ENCODE measurements around the gene SMYD3. TPM values are rescaled to one million over a fixed set of nuclear protein-coding genes. Genes with fewer than 3 reads are reported as not detected.

The SMYD3 gene
- total RNA-seq, 2 donors from 2014 or later: 16.2 to 16.4 TPM

DNA sequence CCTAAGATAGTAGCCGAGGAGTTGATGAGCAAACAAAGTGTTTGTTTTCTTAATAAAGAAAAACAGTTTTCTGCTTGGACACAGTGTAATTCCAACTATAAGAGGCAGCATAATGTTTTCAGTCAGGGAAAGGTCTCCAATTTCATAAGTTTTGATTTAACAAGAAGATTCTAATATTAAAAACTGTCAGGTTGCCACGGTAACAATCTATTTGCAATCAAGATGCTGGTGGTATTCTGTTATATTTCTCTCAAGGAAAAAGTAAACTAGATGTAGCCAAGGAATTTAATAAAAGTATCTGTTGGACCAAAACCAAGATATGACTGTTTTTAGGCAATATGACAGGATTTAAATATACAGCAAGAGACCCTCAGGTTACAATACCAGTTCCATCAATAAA, 211.7 kb downstream of the SMYD3 start:
- H3K9ac ChIP-seq (ENCODE audit: low read depth in 2 of 2, low read length in 2 of 2): no peak overlapping the region
- H3K27ac ChIP-seq: no peak overlapping the region
- intact Hi-C loops (cut with DNase I): no loop called here
- H3K4me1 ChIP-seq: no peaks in the 10 kb centered on the region
- H3K27me3 ChIP-seq: no peaks in the 10 kb centered on the region
- DNase-seq: no peak
- no peaks in the 10 kb centered on the region for H3K9me3 ChIP-seq
- H3K4me3 ChIP-seq: no peak overlapping the region
- TF ChIP-seq, protein P1, sequence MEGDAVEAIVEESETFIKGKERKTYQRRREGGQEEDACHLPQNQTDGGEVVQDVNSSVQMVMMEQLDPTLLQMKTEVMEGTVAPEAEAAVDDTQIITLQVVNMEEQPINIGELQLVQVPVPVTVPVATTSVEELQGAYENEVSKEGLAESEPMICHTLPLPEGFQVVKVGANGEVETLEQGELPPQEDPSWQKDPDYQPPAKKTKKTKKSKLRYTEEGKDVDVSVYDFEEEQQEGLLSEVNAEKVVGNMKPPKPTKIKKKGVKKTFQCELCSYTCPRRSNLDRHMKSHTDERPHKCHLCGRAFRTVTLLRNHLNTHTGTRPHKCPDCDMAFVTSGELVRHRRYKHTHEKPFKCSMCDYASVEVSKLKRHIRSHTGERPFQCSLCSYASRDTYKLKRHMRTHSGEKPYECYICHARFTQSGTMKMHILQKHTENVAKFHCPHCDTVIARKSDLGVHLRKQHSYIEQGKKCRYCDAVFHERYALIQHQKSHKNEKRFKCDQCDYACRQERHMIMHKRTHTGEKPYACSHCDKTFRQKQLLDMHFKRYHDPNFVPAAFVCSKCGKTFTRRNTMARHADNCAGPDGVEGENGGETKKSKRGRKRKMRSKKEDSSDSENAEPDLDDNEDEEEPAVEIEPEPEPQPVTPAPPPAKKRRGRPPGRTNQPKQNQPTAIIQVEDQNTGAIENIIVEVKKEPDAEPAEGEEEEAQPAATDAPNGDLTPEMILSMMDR (IDR thresholded peaks at IDR 0.05): no peak
- H3K36me3 ChIP-seq: no peaks in the 10 kb centered on the region

DNA sequence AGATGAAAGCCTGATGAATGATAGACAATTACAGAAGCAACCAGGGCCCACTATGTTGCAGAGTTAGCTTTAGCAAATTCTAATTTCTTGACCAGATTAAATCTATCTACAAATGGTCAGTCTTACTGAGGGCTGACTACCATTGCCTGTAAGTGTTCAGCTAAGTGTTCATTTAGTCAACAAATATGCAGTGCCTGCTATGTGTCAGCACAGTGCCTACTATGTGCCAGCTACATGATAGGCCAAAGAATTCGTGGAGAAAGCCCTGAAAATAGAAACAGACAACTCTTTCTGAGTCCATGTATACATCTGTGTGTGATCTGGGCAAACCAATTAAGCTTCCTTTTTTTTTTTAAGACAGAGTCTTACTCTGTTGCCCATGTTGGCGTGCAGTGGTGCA, 212.8 kb downstream of the SMYD3 start:
- Histone ChIP-seq H3K9me3 (no peaks in the 10 kb centered on the region), H3K36me3 (no peaks in the 10 kb centered on the region), H3K4me1 (no peaks in the 10 kb centered on the region), H3K4me3 (no peak overlapping the region), H3K27ac (no peak overlapping the region), H3K27me3 (no peaks in the 10 kb centered on the region), H3K9ac (ENCODE audit: low read depth in 2 of 2, low read length in 2 of 2) (no peak overlapping the region)
- no peak for DNase-seq
- TF ChIP-seq, protein P1 (IDR thresholded peaks at IDR 0.05): no peak
- intact Hi-C loops (cut with DNase I): no loop called here

DNA sequence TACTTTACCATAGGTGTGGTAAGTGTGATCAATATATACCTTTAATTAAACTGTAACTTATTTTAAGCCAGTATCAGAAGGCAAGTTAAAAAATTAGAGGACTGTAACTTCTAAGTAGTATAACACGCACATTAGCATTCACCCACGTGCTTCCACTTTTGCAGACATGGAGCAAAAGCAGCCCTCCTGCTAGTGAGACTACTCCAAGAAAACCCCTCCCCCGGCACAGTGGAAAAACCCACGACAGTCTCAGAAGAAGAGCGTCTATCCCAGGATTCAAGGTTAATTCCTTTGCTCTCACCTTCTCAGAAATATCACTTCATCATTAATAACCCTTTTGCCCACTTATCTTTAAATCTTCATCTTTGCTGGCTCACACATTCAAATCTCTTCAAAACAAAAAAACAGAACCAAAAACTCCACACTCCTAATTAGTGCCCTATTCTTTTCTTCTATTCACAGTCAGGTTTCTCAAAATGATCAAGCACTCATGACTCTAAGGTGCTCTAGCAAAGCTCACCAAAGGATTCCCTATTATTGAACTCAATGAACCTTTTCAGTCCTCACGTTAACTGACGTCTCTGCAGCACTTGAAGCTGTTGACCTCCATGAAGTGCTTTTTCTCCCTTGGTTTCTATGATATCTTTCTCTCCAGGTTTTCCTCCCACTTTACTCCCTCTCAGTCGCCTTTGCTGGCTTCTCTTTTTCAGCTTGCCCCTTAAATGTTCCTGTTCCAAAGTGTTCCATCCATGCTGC, 213.5 kb downstream of the SMYD3 start:
- TF ChIP-seq, protein P1 (IDR thresholded peaks at IDR 0.05): no peak
- Histone ChIP-seq H3K4me1 (no peaks in the 10 kb centered on the region), H3K9me3 (no peaks in the 10 kb centered on the region), H3K4me3 (no peak overlapping the region), H3K27ac (no peak overlapping the region), H3K27me3 (no peaks in the 10 kb centered on the region), H3K9ac (ENCODE audit: low read depth in 2 of 2, low read length in 2 of 2) (no peak overlapping the region), H3K36me3 (no peaks in the 10 kb centered on the region)
- DNase-seq: no peak
- intact Hi-C loops (cut with DNase I): no loop called here

GRCh38 chr1:246292571-246292970, 214.5 kb downstream of the SMYD3 start:
- intact Hi-C loops (cut with DNase I): no loop called here
- TF ChIP-seq, protein P1 (IDR thresholded peaks at IDR 0.05): no peak
- H3K4me3 ChIP-seq: no peak overlapping the region
- no peaks in the 10 kb centered on the region for H3K9me3 ChIP-seq
- DNase-seq: no peak
- no peaks in the 10 kb centered on the region for H3K27me3 ChIP-seq
- H3K27ac ChIP-seq: no peak overlapping the region
- H3K36me3 ChIP-seq: no peaks in the 10 kb centered on the region
- H3K9ac ChIP-seq (ENCODE audit: low read depth in 2 of 2, low read length in 2 of 2): no peak overlapping the region
- no peaks in the 10 kb centered on the region for H3K4me1 ChIP-seq

GRCh38 chr1:246291127-246291526, 216.0 kb downstream of the SMYD3 start:
- H3K36me3 ChIP-seq: no peaks in the 10 kb centered on the region
- TF ChIP-seq, protein P1 (IDR thresholded peaks at IDR 0.05): no peak
- no peak overlapping the region for H3K4me3 ChIP-seq
- no peak overlapping the region for H3K9ac ChIP-seq (ENCODE audit: low read depth in 2 of 2, low read length in 2 of 2)
- no peak for DNase-seq
- H3K27me3 ChIP-seq: no peaks in the 10 kb centered on the region
- H3K4me1 ChIP-seq: no peaks in the 10 kb centered on the region
- intact Hi-C loops (cut with DNase I): no loop called here
- H3K9me3 ChIP-seq: no peaks in the 10 kb centered on the region
- H3K27ac ChIP-seq: no peak overlapping the region
